ENCODE results near the gene MYRF.

- TF ChIP-seq EZH2 (IDR thresholded peaks at IDR 0.05; ENCODE audit: low read depth) (no peak), CTCF (conservative IDR thresholded peaks at IDR 0.05) (no peak)
Observed at GRCh38 chr11:61751384-61751783, 1.1 kb upstream of the MYRF start.

All from PC-9 (cell line).